Parathyroid adenoma (tissue), 2 donors: Measurements from ENCODE around the gene CCDC85A.

Experiments used
- H2AFZ ChIP-seq: fragments of 300-600 bp; sonication (generic); one replicate; pipeline ENCODE4 v1.7.0; 2017; ENCODE audit warnings: antibody characterized with exemption, mild to moderate bottlenecking
- H3K27ac ChIP-seq: fragments of 300-600 bp; sonication (generic); one replicate; pipeline ENCODE4 v1.7.0; 2017
- H3K27me3 ChIP-seq: fragments of 300-600 bp; sonication (generic); one replicate; pipeline ENCODE4 v1.7.0; 2017; ENCODE audit warnings: low read length; ENCODE audit not compliant: control insufficient read depth, insufficient read depth
- H3K36me3 ChIP-seq: fragments of 300-600 bp; sonication (generic); one replicate; pipeline ENCODE4 v1.7.0; 2017; ENCODE audit warnings: low read length; ENCODE audit not compliant: control insufficient read depth, insufficient read depth
- H3K4me1 ChIP-seq: fragments of 300-600 bp; sonication (generic); one replicate; pipeline ENCODE4 v1.7.0; 2017; ENCODE audit warnings: control low read depth
- H3K4me2 ChIP-seq: fragments of 300-600 bp; sonication (generic); one replicate; pipeline ENCODE4 v1.7.0; 2017; ENCODE audit warnings: low read length
- H3K4me3 ChIP-seq: fragments of 300-600 bp; sonication (generic); one replicate; pipeline ENCODE4 v1.7.0; 2017; ENCODE audit warnings: low read depth, low read length
- H3K79me2 ChIP-seq: fragments of 300-600 bp; sonication (generic); one replicate; pipeline ENCODE4 v1.7.0; 2017; ENCODE audit warnings: control low read depth
- H3K9ac ChIP-seq: fragments of 300-600 bp; sonication (generic); one replicate; pipeline ENCODE4 v1.7.0; 2017; ENCODE audit warnings: mild to moderate bottlenecking
- H3K9me3 ChIP-seq: fragments of 300-600 bp; sonication (generic); one replicate; pipeline ENCODE4 v1.7.0; 2017; ENCODE audit warnings: low read length; ENCODE audit not compliant: control insufficient read depth
- TF ChIP-seq, protein P1 (sequence below): fragments of 300-600 bp; sonication (generic); IDR thresholded peaks from one replicate; pipeline ENCODE4 v1.7.0; 2017; ENCODE audit warnings: antibody characterized with exemption, mild to moderate bottlenecking
- donor health status: primary hyperparathyroidism.

The CCDC85A gene

GRCh38 chr2:56209701-56210100 is 25.9 kb downstream of the CCDC85A start:
- Histone ChIP-seq H3K27ac (no peak overlapping the region), H3K36me3 (no peaks in the 10 kb centered on the region), H3K9me3 (no peaks in the 10 kb centered on the region), H3K9ac (no peak overlapping the region), H3K4me2 (no peak overlapping the region), H3K79me2 (no peaks in the 10 kb centered on the region), H3K27me3 (no peaks in the 10 kb centered on the region), H3K4me1 (no peaks in the 10 kb centered on the region), H2AFZ (no peak overlapping the region), H3K4me3 (no peak overlapping the region)
- TF ChIP-seq, protein P1, sequence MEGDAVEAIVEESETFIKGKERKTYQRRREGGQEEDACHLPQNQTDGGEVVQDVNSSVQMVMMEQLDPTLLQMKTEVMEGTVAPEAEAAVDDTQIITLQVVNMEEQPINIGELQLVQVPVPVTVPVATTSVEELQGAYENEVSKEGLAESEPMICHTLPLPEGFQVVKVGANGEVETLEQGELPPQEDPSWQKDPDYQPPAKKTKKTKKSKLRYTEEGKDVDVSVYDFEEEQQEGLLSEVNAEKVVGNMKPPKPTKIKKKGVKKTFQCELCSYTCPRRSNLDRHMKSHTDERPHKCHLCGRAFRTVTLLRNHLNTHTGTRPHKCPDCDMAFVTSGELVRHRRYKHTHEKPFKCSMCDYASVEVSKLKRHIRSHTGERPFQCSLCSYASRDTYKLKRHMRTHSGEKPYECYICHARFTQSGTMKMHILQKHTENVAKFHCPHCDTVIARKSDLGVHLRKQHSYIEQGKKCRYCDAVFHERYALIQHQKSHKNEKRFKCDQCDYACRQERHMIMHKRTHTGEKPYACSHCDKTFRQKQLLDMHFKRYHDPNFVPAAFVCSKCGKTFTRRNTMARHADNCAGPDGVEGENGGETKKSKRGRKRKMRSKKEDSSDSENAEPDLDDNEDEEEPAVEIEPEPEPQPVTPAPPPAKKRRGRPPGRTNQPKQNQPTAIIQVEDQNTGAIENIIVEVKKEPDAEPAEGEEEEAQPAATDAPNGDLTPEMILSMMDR: no peak

GRCh38 chr2:56210291-56210690 is 26.5 kb downstream of the CCDC85A start:
- TF ChIP-seq, protein P1: no peak
- Histone ChIP-seq H3K27me3 (no peaks in the 10 kb centered on the region), H2AFZ (no peak overlapping the region), H3K36me3 (no peaks in the 10 kb centered on the region), H3K9me3 (no peaks in the 10 kb centered on the region), H3K27ac (no peak overlapping the region), H3K4me2 (no peak overlapping the region), H3K9ac (no peak overlapping the region), H3K4me1 (no peaks in the 10 kb centered on the region), H3K79me2 (no peaks in the 10 kb centered on the region), H3K4me3 (no peak overlapping the region)

GRCh38 chr2:56211048-56211447 is 27.3 kb downstream of the CCDC85A start:
- Histone ChIP-seq H3K27ac (no peak overlapping the region), H2AFZ (no peak overlapping the region), H3K4me3 (no peak overlapping the region), H3K79me2 (no peaks in the 10 kb centered on the region), H3K9me3 (no peaks in the 10 kb centered on the region), H3K9ac (no peak overlapping the region), H3K4me2 (no peak overlapping the region), H3K27me3 (no peaks in the 10 kb centered on the region), H3K4me1 (no peaks in the 10 kb centered on the region), H3K36me3 (no peaks in the 10 kb centered on the region)
- TF ChIP-seq, protein P1: no peak

- no peak overlapping the region for H3K4me3 ChIP-seq
- no peaks in the 10 kb centered on the region for H3K27me3 ChIP-seq
- H3K27ac ChIP-seq: no peak overlapping the region
- H3K4me2 ChIP-seq: no peak overlapping the region
- no peak overlapping the region for H3K9ac ChIP-seq
- no peaks in the 10 kb centered on the region for H3K79me2 ChIP-seq
- no peak overlapping the region for H2AFZ ChIP-seq
- TF ChIP-seq, protein P1: no peak
- H3K9me3 ChIP-seq: no peaks in the 10 kb centered on the region
- no peaks in the 10 kb centered on the region for H3K4me1 ChIP-seq
- no peaks in the 10 kb centered on the region for H3K36me3 ChIP-seq
Observed at GRCh38 chr2:56215911-56216310, 32.1 kb downstream of the CCDC85A start.

- Histone ChIP-seq H3K27ac (no peak overlapping the region), H3K79me2 (no peaks in the 10 kb centered on the region), H3K4me1 (no peaks in the 10 kb centered on the region), H3K4me2 (no peak overlapping the region), H3K9me3 (no peaks in the 10 kb centered on the region), H3K36me3 (no peaks in the 10 kb centered on the region), H3K9ac (no peak overlapping the region), H3K27me3 (no peaks in the 10 kb centered on the region), H3K4me3 (no peak overlapping the region), H2AFZ (no peak overlapping the region)
- TF ChIP-seq, protein P1: no peak
Observed at GRCh38 chr2:56217106-56217505, 33.3 kb downstream of the CCDC85A start.
